Stimulated activated CD8-positive, alpha-beta memory T cell treated with anti-CD3 and anti-CD28 coated beads, Interleukin-12 subunit alpha, Interleukin-12 subunit beta, amount 100 ng/mL, for 24 hours (primary cell): Measurements from ENCODE around the gene ZBP1.

ENCODE experiments used
- DNase-seq: peaks from one replicate; pipeline ENCODE4 v3.0.0-alpha.2; 2020; ENCODE audit errors: extremely low read depth

ZBP1 gene

DNA sequence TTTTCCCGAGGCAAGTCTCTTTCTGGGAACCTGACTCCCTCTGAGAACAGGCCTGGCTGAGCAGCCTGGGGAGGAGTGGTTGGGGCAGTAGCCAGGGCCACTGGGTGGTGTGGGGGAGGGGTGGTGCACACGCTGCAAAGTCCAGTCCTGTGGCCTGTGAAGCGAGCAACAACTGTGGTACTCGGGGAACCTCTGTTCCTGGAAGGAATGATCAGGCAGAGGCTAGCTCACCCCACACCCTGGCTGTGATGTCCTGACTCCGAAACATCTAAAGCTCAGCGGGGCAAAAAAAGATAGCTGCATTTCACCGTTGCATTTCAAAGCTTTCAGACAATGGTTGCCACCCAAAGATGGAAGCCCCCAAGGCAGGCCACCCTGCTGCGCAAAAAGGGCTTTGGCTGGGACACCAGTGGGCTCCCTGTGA, 33.8 kb downstream of the ZBP1 start:
- DNase-seq, result no peak

DNA sequence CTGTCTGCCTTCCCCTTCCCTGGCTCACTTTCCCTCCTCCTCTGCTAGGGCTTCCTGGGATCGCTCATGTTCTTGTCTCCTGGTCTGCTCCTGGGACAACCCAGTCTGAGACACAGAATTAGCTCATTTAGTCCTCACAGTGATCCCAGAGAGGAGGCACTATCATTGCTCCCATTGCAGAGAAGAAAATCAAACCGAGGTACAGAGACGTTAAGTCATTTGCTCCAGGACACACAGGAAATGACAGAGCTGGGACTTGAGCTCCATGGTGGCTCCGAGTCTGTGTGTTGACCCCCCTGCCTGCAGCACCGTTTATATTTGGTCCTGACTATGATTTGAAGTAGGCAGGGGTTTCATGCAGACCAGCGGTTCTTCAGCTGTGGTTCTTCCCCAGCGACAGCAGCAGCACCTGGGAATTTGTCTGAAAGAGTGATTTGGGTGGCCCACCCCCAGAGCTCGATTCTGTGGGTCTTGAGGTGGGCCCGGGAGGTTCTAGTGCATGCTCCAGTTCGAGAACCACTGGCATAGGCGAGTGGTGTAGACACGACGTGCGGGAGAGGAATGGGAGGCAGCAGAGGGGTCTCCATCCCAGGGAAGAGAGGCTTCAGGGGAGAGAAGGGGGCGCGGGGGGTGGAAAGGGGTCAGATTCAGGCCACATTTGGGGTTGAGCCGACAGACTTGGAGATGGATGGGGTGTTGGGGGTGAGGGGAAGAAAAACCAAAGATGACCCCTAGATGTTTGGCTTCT, 34.6 kb downstream of the ZBP1 start:
- no peak for DNase-seq

DNA sequence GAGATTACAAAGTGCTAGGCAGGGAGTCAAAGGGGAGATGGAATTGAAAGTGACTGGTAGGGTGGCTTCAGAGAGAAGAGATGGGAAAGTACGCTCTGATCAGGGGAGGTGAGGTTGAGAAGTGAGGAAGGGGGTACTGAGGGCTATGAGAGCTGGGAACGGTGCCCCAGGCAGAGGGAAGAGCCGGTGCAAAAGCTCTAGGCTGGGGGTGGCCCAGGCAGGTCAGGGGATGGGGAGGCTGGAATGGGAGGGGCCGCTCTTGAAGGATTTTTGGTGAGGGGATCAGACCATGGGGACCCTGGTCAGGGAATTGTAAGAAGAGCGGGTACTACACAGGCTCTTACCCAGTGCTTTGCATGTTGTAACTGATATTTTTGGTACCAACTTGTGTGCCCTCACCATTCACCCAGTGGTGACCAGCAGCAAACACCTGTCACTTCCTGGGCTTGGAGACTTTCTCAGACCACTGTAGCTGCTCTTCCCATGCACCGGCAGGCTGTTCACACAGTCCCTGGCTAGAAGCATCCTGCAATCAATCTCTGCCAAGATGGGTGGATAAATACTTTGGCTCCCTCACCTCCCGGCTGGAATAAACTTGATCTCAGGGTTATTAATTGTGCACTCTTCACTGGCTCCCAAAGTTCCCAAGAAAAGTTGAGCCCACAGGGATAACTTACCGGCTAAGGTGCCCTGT, 35.3 kb downstream of the ZBP1 start:
- DNase-seq, result no peak

DNA sequence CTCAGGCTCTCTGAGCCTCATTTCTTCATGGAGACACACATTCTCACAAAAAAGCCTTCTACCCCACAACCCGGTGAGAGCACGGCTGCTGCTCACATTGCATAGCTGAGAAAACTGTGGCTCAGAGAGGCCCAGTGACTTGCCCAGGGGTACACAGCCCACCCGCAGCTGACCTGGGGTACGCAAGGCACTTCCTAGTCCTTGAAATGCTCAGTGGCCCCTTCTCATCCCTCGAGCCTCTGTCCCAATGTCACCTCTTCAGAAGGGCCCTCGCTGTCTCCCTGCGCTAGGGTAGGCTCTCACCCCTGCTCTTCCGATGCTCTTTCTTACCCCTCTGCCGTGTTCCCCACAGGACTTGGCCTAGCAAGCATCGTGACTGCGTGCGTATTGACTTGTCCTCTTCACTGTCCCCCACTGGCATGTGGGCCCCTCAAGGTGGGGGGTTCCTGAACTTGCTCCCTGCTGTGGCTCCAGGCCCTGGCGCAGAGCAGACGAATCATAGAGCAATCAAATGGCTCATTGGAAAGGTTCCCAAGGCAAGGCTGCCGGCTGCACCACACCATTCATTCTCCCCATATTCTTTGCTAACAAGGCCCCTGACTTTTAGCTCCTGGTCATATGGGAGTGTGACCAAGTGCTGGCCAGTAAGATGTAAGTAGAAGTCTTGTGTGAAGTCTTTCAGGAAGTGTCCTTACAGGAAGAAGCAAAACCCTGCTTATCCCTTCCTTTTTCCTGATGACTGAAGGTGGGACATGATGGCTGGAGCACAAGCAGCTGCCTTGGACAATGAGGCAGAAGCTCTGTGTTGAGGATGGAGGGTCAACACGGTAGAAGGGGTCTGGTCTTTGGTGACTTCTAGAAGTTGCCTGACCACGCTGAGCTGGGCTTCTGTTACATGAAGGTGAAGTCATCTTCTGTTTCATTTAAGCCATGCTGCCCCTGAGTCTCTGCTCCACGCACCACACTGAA, 36.7 kb downstream of the ZBP1 start:
- no peak for DNase-seq

DNA sequence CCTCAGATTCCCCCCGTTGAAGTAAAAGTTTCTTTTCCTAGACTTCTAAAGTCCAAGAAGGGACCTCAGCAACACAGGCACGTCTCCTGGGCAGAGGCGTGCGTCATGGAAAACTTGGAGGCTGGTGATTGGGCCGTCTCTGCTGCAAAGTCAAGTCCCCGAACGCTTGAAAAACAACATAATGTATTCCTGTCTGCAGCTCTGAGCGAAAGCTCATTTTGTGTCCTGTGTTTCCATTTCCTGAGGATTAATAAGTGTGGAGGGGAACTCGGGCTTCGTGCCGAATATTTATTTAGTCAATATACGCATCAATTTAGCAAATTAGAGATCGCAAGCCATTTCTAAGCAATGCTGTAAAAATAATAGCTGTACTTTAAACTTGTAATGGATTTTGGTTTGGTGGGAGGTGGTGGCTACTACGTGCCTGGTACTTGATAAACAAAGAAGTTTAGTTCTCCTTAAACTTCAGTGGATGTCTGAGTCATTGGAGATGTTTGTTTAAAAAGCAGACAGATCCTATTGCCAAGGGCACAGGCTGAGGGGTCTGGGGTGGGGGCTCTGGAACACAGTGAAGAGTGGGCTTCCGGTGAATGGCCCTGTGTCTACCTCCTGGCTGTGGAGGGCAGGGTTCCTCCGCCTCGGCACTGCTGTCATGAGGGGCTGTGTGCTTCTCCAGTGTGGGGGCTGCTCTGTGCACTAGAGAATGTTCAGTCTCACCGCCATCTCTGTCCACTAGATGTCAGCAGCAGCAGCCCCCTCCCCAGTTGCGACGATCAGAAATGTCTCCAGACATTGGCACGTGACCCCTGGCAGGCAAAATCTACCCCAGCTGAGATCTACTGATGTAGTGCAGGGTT, 37.6 kb downstream of the ZBP1 start:
- no peak for DNase-seq

DNA sequence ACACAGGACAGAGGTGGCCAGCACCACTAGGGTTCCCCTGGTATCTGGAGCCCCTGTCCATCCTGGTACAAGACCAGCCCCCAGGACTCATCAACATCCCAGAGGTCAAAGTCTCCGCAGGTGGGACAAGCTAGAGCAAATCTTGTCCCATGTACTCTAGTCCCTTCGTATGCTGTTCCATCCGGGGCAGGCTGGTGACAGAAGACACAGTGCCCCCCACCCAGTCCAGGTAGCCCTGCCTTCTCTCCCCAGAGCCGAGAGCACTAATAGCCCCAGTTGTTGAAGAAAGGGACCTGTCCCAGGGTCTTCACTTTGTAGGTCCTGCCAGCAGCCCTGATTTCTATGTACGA, 38.2 kb downstream of the ZBP1 start:
- DNase-seq, result no peak

DNA sequence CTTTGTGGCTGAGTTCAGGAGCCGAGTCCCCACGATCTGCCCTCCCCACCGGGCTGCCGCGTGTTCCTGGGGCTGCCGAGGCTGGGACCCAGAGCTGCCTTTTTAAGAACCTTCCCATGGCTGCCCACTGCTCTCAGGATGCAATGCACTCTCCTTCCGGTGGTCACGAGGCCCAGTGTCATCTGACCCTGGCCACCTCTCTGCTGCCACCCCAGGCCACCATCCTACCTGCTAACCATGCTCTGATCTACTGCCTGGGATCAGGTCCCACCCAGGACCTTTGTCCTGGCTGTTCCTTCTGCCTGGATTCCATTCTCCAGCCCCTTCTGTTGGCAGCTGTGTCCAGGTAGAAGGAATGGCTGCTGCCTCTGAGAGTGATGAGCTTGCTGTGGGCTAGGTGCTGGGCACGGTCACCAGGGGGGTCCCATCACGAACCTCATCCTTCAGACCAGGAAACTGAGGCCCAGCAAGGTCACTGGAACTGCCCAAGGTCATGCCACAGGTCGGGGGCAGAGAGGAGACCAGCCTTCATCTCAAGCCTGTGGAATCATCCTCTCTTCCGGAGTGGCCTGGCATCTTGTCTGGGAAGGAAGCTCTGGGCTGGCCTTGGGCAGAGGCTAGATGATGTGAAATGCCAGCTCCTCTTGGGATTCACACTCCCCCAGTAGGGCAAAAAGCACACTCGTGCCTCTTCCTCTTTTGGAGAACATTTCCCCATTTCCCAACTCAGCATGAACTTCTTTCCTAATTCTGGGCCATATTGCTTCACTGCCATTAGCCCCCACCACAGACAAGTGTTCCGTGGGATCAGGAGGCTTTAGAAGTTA, 38.8 kb downstream of the ZBP1 start:
- DNase-seq, result no peak

DNA sequence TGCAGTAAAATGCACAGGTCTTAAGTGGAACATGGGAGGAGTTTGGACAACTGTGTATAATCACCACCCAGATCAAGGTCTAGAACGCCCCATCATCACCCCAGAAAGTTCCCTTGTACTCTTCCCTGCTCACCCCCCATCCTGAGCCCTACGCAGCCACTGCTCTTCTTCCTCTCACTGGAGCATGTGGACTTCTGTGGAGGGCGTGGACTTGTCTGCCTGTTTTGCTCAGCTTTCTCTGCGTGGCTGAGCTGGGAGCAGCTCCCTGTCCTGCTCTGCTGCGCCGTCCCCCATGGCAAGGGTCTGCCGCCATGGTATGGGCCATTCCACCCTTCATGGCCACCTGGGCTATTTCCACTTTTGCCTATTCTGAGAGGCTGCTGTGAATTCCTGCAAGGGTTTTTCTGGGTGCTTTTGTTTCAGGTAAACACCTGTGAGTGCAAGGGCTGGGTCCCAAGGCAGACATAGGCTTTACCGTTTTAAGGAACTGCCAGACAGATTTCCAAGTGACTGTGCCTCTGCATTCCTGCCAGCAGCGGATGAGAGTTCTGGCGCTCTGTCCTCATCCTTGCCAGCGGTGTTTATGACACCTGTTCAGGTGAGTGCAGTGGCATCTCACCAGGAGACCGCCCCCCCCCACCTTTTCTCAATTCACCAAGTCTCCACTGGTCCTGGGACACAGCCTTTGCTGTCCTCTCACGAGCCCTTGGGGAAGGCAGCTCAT, 39.6 kb downstream of the ZBP1 start:
- no peak for DNase-seq

DNA sequence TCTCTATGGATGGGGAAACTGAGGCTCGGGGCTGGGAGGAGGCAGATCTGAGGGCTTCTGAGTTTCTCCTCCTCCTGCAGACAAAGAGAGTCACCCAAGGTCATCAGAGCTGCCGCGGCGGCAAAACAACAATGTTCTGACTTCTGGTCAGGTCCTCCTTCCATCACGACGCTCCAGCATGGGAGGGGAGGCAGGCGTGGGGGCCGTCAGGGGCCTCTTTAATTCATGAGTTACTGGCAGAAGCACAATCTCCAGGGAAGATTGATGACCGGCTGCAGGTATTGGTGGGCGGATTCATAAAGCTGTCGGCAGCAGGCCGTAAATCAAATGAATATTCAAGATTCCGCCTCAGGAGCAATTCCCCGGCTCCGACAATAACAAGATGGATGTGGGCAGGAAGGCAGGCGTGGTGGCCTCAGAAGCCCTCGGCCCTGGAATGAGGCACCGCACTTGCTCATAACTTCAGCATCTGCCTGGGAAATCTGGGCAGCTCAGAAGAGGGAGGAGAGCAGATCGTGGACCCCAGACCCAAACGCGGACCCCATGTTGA, 40.3 kb downstream of the ZBP1 start:
- DNase-seq, result no peak

DNA sequence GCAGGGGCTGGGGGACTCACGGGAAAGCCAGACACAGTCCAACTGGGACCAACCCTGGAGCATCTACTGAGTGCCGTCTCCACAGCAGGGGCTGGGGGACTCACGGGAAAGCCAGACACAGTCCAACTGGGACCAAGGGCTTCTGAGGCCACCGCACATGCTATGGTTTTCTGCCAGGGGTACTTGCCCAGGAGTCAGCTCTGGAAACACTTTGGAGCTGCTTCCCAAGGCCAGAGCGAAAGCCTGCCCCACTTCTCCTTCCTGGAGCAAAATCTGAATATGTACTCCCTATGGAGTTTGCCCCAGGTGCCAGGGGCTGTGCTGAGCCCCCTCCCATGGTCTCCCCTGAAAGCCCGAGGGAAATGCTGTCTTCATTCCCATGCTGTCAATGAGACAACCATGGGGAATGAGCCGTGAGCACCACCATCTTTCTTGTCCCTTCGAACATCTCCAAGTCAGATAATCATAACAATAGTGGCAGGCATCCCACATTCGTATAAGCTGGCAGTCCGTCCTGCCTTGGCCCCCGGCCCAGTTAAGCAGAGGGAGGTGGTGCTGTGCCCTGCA, 40.8 kb downstream of the ZBP1 start:
- DNase-seq, result no peak

DNA sequence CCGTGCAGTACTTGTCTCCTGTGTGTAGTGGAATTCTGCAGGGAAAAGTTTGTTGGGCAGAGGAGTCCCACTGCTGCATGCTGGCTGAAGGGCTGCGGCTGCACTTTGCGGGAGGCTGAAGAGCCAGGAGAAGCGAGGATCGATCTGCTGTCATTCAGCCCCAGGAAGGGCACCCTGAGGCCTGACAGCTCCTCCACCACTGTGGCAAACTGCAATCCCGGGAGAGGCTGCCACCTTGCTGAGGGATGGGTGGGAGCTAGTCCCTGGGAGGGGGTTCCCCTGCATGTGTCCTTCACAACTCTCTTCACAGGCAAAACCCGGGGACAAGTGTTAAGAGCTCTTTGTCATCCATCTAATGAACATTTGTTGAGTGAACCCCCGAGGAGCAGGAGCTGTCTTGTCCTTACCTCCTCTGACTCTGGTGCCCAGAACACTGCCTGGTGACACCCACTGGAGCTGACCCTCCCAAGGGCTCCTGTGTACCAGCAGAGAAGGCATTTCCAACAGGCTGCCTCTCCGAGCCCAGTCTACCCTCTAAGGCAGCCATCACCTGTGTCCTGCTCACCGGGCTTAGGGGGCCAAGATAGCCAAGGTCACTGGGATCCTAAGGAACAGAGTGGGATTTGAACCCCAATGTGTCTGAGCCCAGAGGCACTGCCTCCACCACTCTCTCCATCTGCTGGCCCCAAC, 41.6 kb downstream of the ZBP1 start:
- DNase-seq, result no peak

DNA sequence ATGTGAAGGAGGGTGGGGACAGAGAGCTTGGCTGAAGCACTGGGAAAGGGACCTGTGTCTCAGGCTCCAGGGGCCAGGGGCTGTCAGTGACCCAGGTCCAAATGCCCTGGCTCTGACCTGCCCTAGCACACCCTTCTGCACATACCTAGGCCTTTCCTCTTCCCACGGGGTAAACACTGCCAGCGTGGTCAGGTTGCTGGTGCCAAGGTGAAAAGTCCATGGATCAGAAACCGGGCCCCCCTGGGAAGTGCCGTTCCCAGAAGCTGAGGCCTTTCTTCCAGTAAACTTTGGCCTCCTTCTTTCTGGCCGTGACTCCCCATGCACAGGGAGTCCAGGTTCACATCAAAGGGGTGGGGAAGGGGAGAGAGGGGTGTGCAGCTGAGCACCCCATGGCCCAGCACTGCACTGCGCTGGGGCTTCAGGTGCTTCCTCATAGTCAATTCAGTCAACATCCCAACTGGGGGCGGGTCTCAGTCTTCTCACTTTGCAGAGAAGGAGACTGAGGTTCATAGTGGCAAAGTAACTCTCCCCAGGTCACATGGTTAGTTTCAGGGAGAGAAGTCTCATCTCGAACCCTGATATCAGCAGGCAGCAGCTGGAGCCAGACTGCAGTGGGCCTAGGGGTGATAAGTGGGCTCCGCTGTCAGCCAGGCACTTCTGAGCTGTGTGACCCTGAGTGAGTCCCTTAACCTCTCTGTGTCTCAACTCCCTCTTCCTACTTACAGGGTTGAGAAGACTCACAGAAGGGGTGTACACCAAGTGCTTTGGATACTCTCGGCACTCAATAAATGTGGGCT, 42.3 kb downstream of the ZBP1 start:
- DNase-seq, result no peak

DNA sequence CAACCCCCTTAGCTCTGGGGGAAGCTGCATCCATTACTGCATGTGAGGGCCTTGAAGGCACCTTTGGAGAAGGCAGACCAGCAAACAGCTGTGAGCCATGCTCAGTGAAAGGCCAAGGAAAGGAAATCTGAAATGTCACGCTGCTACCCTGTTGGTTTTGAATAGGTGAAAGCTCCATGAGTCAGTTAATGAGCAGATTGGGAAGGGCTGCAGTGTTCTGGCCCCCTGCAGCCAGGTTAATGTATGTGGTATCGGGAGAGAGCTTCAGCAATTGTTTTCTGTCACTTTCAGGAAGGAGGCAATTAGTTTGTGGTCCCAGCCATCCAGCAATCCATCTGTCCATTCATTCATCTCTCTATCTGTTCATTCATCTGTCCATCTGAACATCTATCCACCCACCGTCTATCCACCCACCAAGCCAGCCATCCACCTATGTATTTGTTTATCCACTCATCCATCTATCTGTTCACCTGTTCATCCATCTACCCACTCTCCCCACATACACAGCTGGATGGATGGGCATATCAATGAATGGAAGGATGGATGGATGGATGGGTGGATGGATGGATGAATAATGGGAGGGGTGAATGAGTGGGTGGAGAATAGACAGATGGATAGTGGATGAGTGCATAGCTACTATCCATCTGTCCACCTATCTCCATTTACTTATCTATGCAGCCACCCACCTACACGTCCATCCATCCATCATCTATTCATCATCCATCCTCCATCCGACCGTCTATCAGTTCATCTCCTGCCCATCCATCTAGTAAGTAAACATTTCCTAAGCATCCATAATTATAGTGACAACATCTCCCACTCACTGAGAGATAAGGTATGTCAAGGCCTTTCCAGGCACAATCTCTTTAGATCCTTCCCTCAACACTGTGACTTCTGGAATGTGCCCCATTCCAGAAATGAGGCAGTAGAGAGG, 43.3 kb downstream of the ZBP1 start:
- DNase-seq, result no peak

DNA sequence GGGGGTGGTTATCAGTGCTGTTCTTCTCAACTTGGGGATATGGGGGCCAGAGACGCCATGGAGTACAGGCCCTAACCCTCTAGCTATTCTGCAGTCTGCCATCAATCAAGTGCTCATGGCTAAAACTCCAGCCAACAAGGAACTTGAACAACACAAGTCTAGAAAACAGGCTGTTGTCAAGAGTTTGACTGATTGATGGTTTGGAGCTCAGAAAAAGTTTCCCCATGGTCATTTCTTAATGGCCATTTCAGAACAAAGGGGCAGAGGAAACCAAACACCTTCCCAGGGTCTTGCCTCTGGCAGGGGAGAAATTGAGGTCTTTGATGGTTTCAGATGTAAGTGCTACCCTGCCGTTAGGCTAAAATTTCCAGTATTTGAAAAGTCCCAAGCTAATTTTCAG, 44.2 kb downstream of the ZBP1 start:
- no peak for DNase-seq

DNA sequence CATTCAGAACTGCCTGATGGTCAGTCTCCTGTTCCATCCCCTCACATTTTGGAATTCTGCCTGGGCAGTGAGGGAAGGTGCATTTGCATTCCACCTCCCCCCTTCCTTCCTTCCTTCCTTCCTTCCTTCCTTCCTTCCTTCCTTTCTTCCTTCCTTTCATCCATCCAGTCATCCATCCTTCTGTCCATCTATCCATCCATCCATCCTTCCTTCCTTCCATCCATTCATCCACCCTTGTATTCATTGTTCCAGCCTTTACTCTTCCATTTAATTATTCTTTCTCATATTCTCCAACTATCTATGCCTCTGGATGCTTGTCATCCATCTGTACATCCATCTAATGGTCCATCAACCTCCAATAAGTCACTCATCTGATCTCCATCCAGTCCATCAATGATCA, 45.3 kb downstream of the ZBP1 start:
- DNase-seq, result no peak

DNA sequence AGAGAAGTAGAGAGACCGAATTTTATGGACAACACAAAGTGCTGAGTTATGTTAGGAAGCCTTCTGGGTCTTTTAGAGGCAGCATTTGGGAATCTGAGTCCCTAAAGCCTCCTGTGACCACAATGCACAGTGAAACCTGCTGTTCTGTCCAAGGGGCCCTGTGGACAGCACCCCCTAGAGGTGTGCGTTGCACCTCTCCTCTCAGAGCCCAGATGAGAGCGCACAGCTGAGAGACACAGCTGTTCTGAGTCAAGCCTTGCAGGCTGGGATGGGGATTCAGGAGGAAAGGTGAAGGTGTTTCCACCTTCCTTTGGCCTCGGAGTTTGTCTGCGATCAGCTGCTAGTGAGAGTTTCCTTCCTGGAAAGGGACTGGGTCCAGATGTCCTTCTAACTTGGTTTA, 46.3 kb downstream of the ZBP1 start:
- no peak for DNase-seq

DNA sequence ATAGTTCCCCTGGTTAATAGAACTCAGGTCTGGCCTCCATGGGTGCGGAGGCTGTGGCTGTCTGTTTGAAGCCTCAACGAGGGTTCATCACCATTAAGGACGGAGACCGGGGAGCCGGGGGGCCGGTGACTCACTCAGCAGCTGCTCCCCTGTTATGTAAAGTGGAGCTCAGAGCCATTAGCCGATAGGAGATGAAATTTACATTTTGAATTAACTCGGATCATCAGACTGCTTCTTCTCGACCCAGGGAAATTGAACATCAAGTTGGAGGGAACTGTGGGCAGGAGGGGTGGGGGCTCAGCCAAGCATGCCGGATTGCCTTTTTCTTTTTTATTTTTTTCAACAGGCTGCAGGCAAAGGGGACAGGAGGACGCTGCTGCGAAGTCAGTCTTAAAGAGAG, 47.0 kb downstream of the ZBP1 start:
- no peak for DNase-seq
